Upper lobe of left lung (tissue), 4 donors: ENCODE results near the gene EPS8L2.
"Not testable (repeated sequence)": the region's sequence is repeated elsewhere in the genome, so short reads cannot be mapped to it uniquely, and the experiment has no call there.

ENCODE experiments used
- POLR2A ChIP-seq, 4 donors: fragments of 450-650 bp; IDR thresholded peaks; one replicate each; pipeline ENCODE4 v1.5.1; 2016 to 2017; ENCODE audit warnings: antibody characterized with exemption in 4 of 4, mild to moderate bottlenecking in 2 of 4
- TF ChIP-seq, protein P1 (sequence below), 6 experiments: fragments of 450-650 bp in 4 of 6; fragments of 200-600 bp in 2 of 6; sonication (generic) in 2 of 6; IDR thresholded peaks; one replicate each; pipeline ENCODE4 v1.5.1; 2016 to 2019; ENCODE audit warnings: antibody characterized with exemption in 6 of 6

DNA sequence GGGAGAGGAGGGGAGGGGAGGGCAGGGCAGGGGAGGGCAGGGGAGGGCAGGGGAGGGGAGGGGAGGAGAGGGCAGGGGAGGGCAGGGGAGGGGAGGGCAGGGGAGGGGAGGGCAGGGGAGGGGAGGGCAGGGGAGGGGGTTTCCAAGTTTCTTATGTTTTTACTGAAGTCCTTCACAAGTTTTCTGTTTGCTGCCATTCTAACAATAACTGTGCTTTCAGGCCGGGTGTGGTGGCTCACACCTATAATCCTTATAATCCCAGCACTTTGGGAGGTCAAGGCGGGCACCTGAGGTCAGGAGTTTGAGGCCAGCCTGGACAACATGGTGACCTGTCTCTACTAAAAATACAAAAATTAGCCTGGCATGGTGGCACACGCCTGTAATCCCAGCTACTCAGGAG is 15.8 kb upstream of the EPS8L2 start:
- TF ChIP-seq, protein P1, sequence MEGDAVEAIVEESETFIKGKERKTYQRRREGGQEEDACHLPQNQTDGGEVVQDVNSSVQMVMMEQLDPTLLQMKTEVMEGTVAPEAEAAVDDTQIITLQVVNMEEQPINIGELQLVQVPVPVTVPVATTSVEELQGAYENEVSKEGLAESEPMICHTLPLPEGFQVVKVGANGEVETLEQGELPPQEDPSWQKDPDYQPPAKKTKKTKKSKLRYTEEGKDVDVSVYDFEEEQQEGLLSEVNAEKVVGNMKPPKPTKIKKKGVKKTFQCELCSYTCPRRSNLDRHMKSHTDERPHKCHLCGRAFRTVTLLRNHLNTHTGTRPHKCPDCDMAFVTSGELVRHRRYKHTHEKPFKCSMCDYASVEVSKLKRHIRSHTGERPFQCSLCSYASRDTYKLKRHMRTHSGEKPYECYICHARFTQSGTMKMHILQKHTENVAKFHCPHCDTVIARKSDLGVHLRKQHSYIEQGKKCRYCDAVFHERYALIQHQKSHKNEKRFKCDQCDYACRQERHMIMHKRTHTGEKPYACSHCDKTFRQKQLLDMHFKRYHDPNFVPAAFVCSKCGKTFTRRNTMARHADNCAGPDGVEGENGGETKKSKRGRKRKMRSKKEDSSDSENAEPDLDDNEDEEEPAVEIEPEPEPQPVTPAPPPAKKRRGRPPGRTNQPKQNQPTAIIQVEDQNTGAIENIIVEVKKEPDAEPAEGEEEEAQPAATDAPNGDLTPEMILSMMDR (IDR thresholded peaks at IDR 0.05) = not testable (repeated sequence)
- TF ChIP-seq POLR2A (IDR thresholded peaks at IDR 0.05) = not testable (repeated sequence)
